H1 (cell line): ENCODE data around the gene ITPK1.

Experiments
- ASH2L ChIP-seq: fragments of 200-600, 300-600 bp; sonication (generic); IDR thresholded peaks from one replicate; pipeline ENCODE4 v1.7.1; 2017; ENCODE audit warnings: low read length
- CBX8 ChIP-seq: fragments of 300-800, 300-1000 bp; sonication (generic); IDR thresholded peaks from 2 replicates; pipeline ENCODE4 v1.7.1; 2016; ENCODE audit warnings: low read depth, low read length, borderline replicate concordance
- CHD2 ChIP-seq: IDR thresholded peaks from 2 replicates; pipeline ENCODE4 v1.6.1; 2012; ENCODE audit warnings: low read length, improper control_type of control experiment
- EP300 ChIP-seq, 2 experiments: IDR thresholded peaks; 1 replicate in 1 of 2; 2 replicates in 1 of 2; pipeline ENCODE4 v1.6.1; 2011 to 2012; ENCODE audit warnings: low read depth in 2 of 2, low read length in 2 of 2, mild to moderate bottlenecking in 2 of 2, borderline replicate concordance in 1 of 2, inconsistent platforms in 1 of 2, moderate library complexity in 1 of 2
- EZH2 ChIP-seq: fragments of 200-600 bp; sonication (generic); IDR thresholded peaks from 2 replicates; pipeline ENCODE4 v1.7.1; 2012; ENCODE audit warnings: low read depth, mild to moderate bottlenecking, moderate library complexity, low read length, inconsistent platforms; ENCODE audit not compliant: severe bottlenecking
- MAFK ChIP-seq: IDR thresholded peaks from 2 replicates; pipeline ENCODE4 v1.6.1; 2012; ENCODE audit warnings: low read depth, mild to moderate bottlenecking, improper control_type of control experiment, low read length
- POLR2A ChIP-seq, 2 experiments: IDR thresholded peaks; 1 replicate in 1 of 2; 2 replicates in 1 of 2; pipeline ENCODE4 v1.6.1; 2011; ENCODE audit warnings: low read depth in 2 of 2, low read length in 2 of 2, mild to moderate bottlenecking in 2 of 2; ENCODE audit errors: control extremely low read depth in 1 of 2
- TAF1 ChIP-seq: IDR thresholded peaks from 2 replicates; pipeline ENCODE4 v1.6.1; 2011; ENCODE audit warnings: mild to moderate bottlenecking, low read depth, low read length
- TBP ChIP-seq: IDR thresholded peaks from 2 replicates; pipeline ENCODE4 v1.6.1; 2011; ENCODE audit warnings: low read depth, low read length, improper control_type of control experiment
- TEAD4 ChIP-seq: IDR thresholded peaks from 2 replicates; pipeline ENCODE4 v1.6.1; 2012; ENCODE audit warnings: low read depth, low read length, inconsistent platforms, mixed read lengths
- ZNF274 ChIP-seq: IDR thresholded peaks from 2 replicates; pipeline ENCODE4 v1.7.0; 2012; ENCODE audit warnings: low read length, borderline replicate concordance; ENCODE audit errors: extremely low read depth
- TF ChIP-seq, protein P1 (sequence below), 3 experiments: IDR thresholded peaks; 1 replicate in 2 of 3; 2 replicates in 1 of 3; pipeline versions ENCODE4 v1.5.1 to v1.6.1; 2011; ENCODE audit warnings: low read length in 3 of 3, mild to moderate bottlenecking in 3 of 3, inconsistent platforms in 2 of 3, low read depth in 1 of 3, moderate library complexity in 1 of 3; ENCODE audit not compliant: insufficient read depth in 1 of 3; ENCODE audit errors: control extremely low read depth in 1 of 3

DNA sequence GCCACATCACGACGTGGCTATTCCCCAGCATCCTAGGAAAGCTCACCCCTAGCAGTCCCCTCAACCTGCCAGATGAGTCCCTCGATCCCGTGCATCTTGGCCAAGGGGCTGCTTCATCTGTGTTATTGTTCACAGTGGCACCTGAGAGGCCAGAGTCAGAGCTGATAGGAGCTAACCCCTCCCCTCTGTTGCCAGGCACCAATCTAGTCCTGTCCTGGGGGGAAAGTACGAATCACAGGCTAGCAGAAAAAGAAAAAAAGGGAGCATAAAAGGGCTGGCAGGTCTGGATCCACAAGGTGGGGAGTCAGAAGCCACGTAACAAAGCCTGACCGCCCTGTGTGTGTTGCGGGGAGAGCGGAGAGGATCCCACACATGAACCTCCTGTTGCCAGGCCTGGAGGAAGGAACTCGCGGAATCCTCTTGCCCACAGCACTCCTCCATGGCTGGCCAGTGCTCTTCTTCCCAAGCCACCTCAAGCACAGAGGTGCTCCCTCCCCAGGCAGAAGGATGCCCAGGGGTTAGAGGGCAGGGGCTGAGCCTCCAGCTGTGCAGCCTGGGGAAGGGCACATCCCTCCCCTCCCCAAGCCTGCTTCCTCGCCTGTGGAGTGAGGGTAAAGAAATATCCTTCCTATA, 91.8 kb downstream of the ITPK1 start:
- TF ChIP-seq TAF1, result no peak
- TF ChIP-seq, protein P1, sequence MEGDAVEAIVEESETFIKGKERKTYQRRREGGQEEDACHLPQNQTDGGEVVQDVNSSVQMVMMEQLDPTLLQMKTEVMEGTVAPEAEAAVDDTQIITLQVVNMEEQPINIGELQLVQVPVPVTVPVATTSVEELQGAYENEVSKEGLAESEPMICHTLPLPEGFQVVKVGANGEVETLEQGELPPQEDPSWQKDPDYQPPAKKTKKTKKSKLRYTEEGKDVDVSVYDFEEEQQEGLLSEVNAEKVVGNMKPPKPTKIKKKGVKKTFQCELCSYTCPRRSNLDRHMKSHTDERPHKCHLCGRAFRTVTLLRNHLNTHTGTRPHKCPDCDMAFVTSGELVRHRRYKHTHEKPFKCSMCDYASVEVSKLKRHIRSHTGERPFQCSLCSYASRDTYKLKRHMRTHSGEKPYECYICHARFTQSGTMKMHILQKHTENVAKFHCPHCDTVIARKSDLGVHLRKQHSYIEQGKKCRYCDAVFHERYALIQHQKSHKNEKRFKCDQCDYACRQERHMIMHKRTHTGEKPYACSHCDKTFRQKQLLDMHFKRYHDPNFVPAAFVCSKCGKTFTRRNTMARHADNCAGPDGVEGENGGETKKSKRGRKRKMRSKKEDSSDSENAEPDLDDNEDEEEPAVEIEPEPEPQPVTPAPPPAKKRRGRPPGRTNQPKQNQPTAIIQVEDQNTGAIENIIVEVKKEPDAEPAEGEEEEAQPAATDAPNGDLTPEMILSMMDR (IDR thresholded peaks at IDR 0.05; ENCODE audit: control extremely low read depth in 1 of 3, insufficient read depth in 1 of 3, low read depth in 1 of 3, low read length in 3 of 3), result no peak
- TF ChIP-seq MAFK, result no peak
- no peak for TF ChIP-seq POLR2A (IDR thresholded peaks at IDR 0.05; ENCODE audit: control extremely low read depth in 1 of 2, low read depth in 2 of 2, low read length in 2 of 2)
- no peak for TF ChIP-seq ASH2L
- TF ChIP-seq TBP, result no peak
- no peak for TF ChIP-seq ZNF274
- no peak for TF ChIP-seq TEAD4
- TF ChIP-seq EZH2, result no peak
- TF ChIP-seq EP300 (IDR thresholded peaks at IDR 0.05; ENCODE audit: borderline replicate concordance in 1 of 2, low read depth in 2 of 2, low read length in 2 of 2), result no peak
- no peak for TF ChIP-seq CBX8
- no peak for TF ChIP-seq CHD2
